ENCODE data around the gene SCYL2.

DNA sequence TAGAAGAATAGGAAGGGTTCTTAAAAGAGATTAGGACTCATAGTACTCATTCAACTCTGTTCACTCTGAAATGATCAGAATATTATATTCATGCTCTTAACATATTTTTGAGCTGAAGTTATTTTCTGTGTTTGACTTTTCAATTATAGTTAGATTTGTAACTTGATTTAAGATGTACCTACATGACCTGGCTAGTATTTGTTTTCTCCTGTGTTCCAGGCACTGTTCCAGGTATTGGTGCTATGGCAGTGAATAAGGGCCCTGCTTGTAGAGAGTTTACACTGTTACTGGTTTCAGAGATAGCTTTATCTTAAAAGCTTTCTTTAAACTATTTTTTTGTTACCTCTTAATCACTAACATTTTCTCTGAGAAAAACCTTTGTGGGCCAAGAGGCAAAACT, 70.8 kb downstream of the SCYL2 start:
- TF ChIP-seq, protein P1, sequence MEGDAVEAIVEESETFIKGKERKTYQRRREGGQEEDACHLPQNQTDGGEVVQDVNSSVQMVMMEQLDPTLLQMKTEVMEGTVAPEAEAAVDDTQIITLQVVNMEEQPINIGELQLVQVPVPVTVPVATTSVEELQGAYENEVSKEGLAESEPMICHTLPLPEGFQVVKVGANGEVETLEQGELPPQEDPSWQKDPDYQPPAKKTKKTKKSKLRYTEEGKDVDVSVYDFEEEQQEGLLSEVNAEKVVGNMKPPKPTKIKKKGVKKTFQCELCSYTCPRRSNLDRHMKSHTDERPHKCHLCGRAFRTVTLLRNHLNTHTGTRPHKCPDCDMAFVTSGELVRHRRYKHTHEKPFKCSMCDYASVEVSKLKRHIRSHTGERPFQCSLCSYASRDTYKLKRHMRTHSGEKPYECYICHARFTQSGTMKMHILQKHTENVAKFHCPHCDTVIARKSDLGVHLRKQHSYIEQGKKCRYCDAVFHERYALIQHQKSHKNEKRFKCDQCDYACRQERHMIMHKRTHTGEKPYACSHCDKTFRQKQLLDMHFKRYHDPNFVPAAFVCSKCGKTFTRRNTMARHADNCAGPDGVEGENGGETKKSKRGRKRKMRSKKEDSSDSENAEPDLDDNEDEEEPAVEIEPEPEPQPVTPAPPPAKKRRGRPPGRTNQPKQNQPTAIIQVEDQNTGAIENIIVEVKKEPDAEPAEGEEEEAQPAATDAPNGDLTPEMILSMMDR (conservative IDR thresholded peaks at IDR 0.05): no peak
- no peak for TF ChIP-seq EZH2 (IDR thresholded peaks at IDR 0.05; ENCODE audit: low read depth)
